ENCODE results near the gene RPRM. TPM values are rescaled to one million over a fixed set of nuclear protein-coding genes. Genes with fewer than 3 reads are reported as not detected.

RPRM gene
- total RNA-seq, 1 experiment from 2014 or later = 2.1 TPM

GRCh38 chr2:153487448-153487847, 8.9 kb upstream of the RPRM start:
- DNase-seq = no peak
- Histone ChIP-seq H3K9me3 (ENCODE audit: insufficient read depth, low read depth) (no peaks in the 10 kb centered on the region), H3K27ac (no peak overlapping the region), H3K36me3 (ENCODE audit: low read depth) (no peaks in the 10 kb centered on the region), H3K79me2 (ENCODE audit: low read depth) (no peaks in the 10 kb centered on the region), H4K20me1 (ENCODE audit: insufficient read depth) (no peaks in the 10 kb centered on the region), H3K4me2 (no peak overlapping the region), H3F3A (ENCODE audit: insufficient read depth, low read depth) (no peaks in the 10 kb centered on the region), H2AFZ (no peak overlapping the region), H3K4me1 (replicated peaks; ENCODE audit: insufficient read depth) (no peaks in the 10 kb centered on the region), H3K4me3 (no peak overlapping the region), H3K9me2 (ENCODE audit: insufficient read depth) (no peaks in the 10 kb centered on the region), H3K27me3 (ENCODE audit: insufficient read depth, low read depth) (no peaks in the 10 kb centered on the region)
- TF ChIP-seq EZH2 (IDR thresholded peaks at IDR 0.05; ENCODE audit: low read depth) (no peak), CTCF (conservative IDR thresholded peaks at IDR 0.05) (no peak)
- ChIA-PET CTCF (no interaction called here), POLR2A (ENCODE audit: unreplicated experiment) (no interaction called here)
- BruUV-seq (replicated peaks) = no TSS peak
- intact Hi-C loops (cut with micrococcal nuclease; ENCODE audit: unreplicated experiment) = no loop called here

- H3K4me1 ChIP-seq (replicated peaks; ENCODE audit: insufficient read depth) = no peaks in the 10 kb centered on the region
- intact Hi-C loops (cut with micrococcal nuclease; ENCODE audit: unreplicated experiment) = no loop called here
- H3K4me3 ChIP-seq = no peak overlapping the region
- POLR2A ChIA-PET (ENCODE audit: unreplicated experiment) = no interaction called here
- no peaks in the 10 kb centered on the region for H3F3A ChIP-seq (ENCODE audit: insufficient read depth, low read depth)
- CTCF ChIA-PET = no interaction called here
- H2AFZ ChIP-seq = no peak overlapping the region
- H3K27me3 ChIP-seq (ENCODE audit: insufficient read depth, low read depth) = no peaks in the 10 kb centered on the region
- no peak overlapping the region for H3K4me2 ChIP-seq
- H4K20me1 ChIP-seq (ENCODE audit: insufficient read depth) = no peaks in the 10 kb centered on the region
- BruUV-seq (replicated peaks) = no TSS peak
- H3K9me3 ChIP-seq (ENCODE audit: insufficient read depth, low read depth) = no peaks in the 10 kb centered on the region
- H3K36me3 ChIP-seq (ENCODE audit: low read depth) = no peaks in the 10 kb centered on the region
- no peak overlapping the region for H3K27ac ChIP-seq
- H3K79me2 ChIP-seq (ENCODE audit: low read depth) = no peaks in the 10 kb centered on the region
- H3K9me2 ChIP-seq (ENCODE audit: insufficient read depth) = no peaks in the 10 kb centered on the region
- TF ChIP-seq CTCF (conservative IDR thresholded peaks at IDR 0.05) = no peak
- DNase-seq = no peak
These were observed 1.0 kb upstream of the RPRM start for GRCh38 chr2:153479573-153479972.

- CTCF ChIA-PET = no interaction called here
- no peaks in the 10 kb centered on the region for H3K27me3 ChIP-seq (ENCODE audit: insufficient read depth, low read depth)
- no peak for TF ChIP-seq EZH2 (IDR thresholded peaks at IDR 0.05; ENCODE audit: low read depth)
- TF ChIP-seq CTCF (conservative IDR thresholded peaks at IDR 0.05) = no peak
- H3K79me2 ChIP-seq (ENCODE audit: low read depth) = no peaks in the 10 kb centered on the region
- H4K20me1 ChIP-seq (ENCODE audit: insufficient read depth) = no peaks in the 10 kb centered on the region
- H3K9me3 ChIP-seq (ENCODE audit: insufficient read depth, low read depth) = no peaks in the 10 kb centered on the region
- H3K4me2 ChIP-seq = no peak overlapping the region
- POLR2A ChIA-PET (ENCODE audit: unreplicated experiment) = no interaction called here
- DNase-seq = no peak
- H3K36me3 ChIP-seq (ENCODE audit: low read depth) = no peaks in the 10 kb centered on the region
- no peaks in the 10 kb centered on the region for H3K4me1 ChIP-seq (replicated peaks; ENCODE audit: insufficient read depth)
- no peaks in the 10 kb centered on the region for H3K9me2 ChIP-seq (ENCODE audit: insufficient read depth)
- H3F3A ChIP-seq (ENCODE audit: insufficient read depth, low read depth) = no peaks in the 10 kb centered on the region
- H2AFZ ChIP-seq = no peak overlapping the region
- no peak overlapping the region for H3K27ac ChIP-seq
- no TSS peak for BruUV-seq (replicated peaks)
- H3K4me3 ChIP-seq = no peak overlapping the region
- intact Hi-C loops (cut with micrococcal nuclease; ENCODE audit: unreplicated experiment) = no loop called here
These were observed 800 bp downstream of the RPRM start for GRCh38 chr2:153477636-153478288.
